T-helper 22 cell (primary cell): ENCODE measurements around the gene TJP1.
"Not testable (repeated sequence)": the region's sequence is repeated elsewhere in the genome, so short reads cannot be mapped to it uniquely, and the experiment has no call there.

Experiments
- DNase-seq: peaks from one replicate; pipeline ENCODE4 v3.0.0-alpha.2; 2020; ENCODE audit warnings: low read depth

The TJP1 gene

GRCh38 chr15:29681166-29681845, 141.0 kb downstream of the TJP1 start:
- DNase-seq = no peak

DNA sequence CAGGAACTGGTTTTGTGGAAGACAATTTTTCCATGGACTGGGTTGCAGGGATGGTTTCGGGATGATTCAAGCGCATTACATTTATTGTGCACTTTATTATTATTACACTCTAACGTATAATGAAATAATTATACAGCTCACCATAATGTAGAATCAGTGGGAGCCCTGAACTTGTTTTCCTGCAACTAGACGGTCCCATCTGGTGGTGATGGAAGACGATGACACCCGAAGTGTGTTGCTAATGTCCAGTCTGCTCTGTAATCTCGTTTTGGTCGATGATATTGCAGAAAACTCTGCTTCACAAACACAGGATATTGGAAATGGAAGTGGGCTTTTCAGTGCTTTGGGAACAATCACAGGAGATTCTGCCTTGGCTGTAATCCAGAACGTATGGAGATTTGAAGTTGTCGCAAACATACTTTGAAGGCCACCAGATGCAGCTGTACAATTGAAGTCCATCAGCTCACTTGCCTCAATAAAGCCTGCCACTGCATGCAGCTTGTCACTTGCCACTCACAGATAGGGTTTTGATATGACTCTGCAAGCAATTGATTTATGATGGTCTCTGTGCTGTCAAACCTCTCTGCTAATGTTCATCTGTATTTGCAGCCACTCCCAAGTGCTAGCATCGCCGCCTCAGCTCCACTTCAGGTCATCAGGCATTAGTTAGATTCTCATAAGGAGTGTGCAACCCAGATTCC, 141.7 kb downstream of the TJP1 start:
- DNase-seq = no peak

DNA sequence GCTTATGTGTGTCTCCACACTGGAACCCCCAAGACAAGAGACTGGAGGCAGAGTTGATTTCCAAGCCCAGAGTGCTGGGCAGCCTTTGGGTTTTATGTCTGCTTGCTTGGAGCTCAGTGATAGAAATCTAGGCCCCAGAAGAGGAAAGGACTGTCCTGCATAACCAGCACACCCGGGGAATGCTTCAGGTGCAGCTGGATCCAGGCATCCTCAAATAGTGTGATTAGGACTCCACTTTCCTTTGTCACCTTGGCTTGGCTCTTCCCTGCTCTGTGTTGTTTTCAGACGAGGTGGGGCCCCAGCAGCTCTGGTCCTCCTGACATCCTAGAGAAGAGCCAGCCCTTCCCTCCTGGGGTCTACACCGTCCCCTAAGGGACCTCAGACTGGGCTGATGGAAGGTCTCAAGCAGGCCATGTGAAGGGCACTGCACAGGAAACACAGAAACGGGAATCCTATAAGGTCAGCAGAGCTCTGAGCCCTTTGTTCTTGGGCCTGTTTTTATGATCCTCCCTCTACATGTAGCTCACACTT, 143.7 kb downstream of the TJP1 start:
- no peak for DNase-seq

DNA sequence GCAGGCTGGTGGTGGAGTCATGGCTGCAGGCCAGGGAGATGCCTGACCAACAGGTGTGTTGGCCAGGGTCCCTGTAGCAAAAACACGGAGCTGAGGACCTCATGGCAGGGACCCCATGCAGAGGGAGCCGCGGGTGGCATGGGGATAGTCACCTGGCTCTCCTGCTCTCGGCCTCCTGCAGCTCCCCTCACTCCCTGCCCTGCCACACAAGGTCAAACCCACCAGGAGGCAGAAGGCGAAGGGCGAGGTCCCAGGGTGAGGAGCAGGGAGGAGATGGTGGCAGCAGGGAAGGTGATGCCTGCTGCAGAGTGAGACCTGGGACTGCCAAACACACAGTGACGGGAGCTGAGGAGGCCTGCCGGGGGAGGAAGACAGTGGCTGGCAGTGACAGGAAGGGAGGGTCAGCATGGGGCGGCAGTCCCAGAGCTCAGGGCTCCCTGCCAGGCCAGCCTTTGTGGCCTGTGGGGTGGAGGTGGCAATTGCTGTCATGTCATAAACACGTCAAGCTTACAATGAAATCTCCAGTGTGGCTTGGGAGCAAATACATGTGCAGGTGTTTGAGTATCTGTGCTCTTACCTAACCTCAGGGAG, 144.3 kb downstream of the TJP1 start:
- DNase-seq = no peak

- no peak for DNase-seq
Measured at GRCh38 chr15:29677455-29677854, 144.8 kb downstream of the TJP1 start.

GRCh38 chr15:29676961-29677402, 145.3 kb downstream of the TJP1 start:
- DNase-seq = no peak

- DNase-seq = not testable (repeated sequence)
Measured at GRCh38 chr15:29676374-29676960, 145.8 kb downstream of the TJP1 start.

DNA sequence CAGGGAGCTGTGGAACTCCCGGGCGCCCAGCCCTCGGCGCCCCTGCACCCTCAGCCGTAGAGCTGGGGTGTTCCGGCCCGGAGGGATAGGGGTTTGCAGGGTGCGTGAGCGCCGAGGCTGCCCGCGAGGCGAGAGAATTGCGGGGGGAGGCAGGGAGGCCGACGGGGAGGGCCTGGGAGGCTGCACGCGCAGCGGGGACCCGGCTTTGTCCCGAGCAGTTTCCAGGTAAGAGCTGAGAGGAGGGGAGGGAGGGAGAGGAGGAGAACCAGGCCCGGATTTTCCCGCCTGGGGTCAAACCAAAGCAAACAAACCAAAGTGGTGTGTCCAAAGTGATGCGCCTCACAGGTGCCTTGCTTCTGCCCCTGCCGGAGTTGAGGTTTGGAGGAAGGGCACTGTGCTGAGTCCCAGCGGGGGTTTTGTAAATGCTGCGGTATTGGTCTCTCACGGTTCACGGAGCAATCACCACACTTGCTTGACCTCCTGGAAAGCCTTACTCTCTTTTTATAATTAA, 146.4 kb downstream of the TJP1 start:
- no peak for DNase-seq

- no peak for DNase-seq
Measured at GRCh38 chr15:29674661-29675533, 147.4 kb downstream of the TJP1 start.

- DNase-seq = no peak
Measured at GRCh38 chr15:29672923-29673809, 149.1 kb downstream of the TJP1 start.

DNA sequence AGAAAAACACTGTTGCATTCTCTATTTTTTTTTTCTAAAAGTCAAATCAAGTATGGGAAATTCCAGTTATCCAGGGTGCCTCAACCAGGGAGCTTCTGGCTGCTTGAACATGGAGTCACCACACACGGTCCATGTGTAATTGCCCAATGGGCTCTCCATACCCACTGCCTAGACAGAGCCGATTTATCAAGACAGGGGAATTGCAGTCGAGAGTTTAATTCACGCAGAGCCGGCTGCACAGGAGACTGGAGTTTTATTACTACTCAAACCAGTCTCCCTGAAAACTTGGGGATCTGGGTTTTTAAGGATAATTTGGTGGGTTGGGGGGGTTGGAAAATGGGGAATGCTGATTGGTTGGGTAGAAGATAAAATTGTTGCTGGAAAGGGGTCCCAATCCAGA, 149.8 kb downstream of the TJP1 start:
- DNase-seq = no peak

DNA sequence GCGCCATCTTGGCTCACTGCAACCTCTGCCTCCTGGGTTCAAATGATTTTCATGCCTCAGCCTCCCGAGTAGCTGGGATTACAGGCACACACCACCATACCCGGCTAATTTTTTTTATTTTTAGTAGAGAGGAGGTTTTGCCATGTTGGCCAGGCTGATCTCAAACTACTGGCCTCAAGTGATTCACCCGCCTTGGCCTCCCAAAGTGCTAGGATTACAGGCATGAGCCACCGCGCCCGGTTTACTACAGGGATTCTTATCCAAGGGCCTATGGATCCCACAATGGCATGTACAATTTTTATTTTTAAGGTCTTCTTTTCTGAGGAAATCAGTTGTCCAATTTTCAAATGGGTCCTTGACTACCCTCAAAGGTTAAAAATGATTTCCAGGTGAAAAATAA, 150.2 kb downstream of the TJP1 start:
- DNase-seq = not testable (repeated sequence)

- DNase-seq = no peak
Measured at GRCh38 chr15:29670998-29671981, 151.0 kb downstream of the TJP1 start.

DNA sequence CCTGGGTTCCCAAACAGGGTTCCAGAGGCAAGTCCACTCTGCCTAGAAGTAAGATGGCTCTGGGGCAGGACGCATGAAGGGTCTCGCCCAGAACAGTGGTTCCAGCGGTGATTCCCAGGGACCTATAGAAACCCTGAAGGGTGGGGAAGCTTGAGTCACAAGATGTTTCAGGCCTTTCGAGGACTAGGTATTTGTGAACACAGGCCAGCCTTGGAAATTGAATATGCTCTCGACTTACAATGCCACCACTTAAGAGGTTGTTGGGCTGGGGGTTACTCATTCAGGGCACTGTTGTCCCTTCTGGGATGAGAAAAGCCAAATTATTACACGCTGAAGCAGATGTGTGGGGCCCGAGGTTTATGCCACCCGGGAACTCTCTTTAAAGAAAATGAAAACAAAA, 152.0 kb downstream of the TJP1 start:
- DNase-seq = no peak

- no peak for DNase-seq
Measured at GRCh38 chr15:29669823-29670222, 152.4 kb downstream of the TJP1 start.

DNA sequence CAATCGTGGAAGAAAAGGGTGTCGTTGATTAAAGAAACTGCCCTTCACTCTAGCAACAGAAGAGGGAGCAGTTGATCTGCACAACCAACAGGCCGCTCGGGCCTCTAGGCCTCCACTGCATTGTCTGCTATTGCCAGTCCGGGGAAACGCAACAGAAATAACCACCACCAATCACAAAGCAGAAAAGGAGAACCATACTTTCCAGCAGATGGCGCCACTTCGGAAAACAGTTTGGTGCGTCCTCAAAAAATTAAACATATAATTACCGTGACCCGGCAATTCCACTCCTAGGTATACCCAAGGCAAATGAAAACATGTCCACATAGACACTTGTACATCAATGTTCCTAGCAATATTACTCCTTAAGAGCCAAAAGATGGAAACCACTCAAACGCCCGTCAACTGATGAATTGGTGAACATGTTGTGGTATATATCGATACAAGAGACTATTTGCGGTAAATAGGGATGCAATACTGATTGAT, 154.1 kb downstream of the TJP1 start:
- no peak for DNase-seq

DNA sequence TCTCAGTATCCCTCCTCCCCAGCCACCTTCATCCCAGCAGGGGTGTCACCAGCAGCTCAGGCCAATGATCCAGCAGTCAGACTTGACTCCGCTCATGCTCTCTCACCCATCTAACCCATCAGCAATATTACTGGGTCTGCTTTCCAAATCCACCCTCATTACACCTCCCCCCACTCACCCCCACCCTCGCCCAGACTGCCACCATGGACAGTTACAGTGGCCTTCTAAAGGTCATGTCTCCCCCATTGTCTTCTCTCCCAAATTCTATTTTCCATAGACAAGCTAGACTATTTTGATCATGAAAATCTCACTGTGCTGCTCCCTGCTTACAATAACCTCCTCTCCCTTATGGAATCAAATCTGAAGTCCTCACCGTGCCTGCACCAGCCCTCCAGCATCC, 156.0 kb downstream of the TJP1 start:
- no peak for DNase-seq

DNA sequence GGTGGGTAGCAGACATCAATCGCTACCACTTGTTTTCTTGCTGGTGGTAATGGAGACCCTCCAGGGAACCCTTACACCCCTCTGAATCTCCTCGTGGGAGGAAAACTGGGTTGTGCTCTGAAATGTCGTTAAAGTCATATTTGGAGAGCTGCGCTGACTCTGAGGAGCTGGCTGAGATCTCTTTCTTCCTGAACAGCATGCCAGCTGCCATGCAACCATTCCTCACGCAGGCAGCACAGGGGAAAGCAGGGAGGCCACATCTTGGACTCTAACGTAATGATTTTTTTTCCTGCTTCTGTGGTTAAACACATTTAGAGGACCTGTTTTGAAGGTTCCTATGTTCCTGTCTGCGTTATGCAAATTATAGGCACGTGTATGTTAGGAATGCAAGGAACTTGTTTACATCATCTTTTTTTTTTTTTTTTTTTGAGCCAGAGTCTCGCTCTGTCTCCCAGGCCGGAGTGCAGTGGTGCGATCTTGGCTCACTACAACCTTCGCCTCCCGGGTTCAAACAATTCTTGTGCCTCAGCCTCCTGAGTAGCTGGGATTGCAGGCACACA, 156.7 kb downstream of the TJP1 start:
- no peak for DNase-seq

- DNase-seq = no peak
Measured at GRCh38 chr15:29664406-29664805, 157.9 kb downstream of the TJP1 start.
